Trophoblast cell (in vitro differentiated cells and primary cell): ENCODE results near the gene YARS1.

Experiments used
- DNase-seq, 2 donors: peaks; one replicate each; pipeline ENCODE4 v3.0.0-alpha.2; 2016
- H2AFZ ChIP-seq: 2 replicates; pipeline ENCODE4 v1.6.1; 2013; ENCODE audit warnings: low read length, moderate library complexity, mild to moderate bottlenecking; ENCODE audit not compliant: insufficient read depth, poor library complexity
- H2AK5ac ChIP-seq: 2 replicates; pipeline ENCODE4 v1.6.1; 2013; ENCODE audit warnings: mild to moderate bottlenecking, low read length
- H2BK120ac ChIP-seq: 2 replicates; pipeline ENCODE4 v1.6.1; 2013; ENCODE audit warnings: low read length, mild to moderate bottlenecking, moderate library complexity; ENCODE audit not compliant: insufficient read depth, poor library complexity
- H2BK12ac ChIP-seq: 2 replicates; pipeline ENCODE4 v1.6.1; 2013; ENCODE audit warnings: mild to moderate bottlenecking, low read length, moderate library complexity
- H2BK5ac ChIP-seq: 2 replicates; pipeline ENCODE4 v1.6.1; 2013; ENCODE audit warnings: low read length, low read depth, moderate library complexity, mild to moderate bottlenecking; ENCODE audit not compliant: poor library complexity
- H3K14ac ChIP-seq: 2 replicates; pipeline ENCODE4 v1.6.1; 2013; ENCODE audit warnings: mild to moderate bottlenecking, low read length
- H3K18ac ChIP-seq: 2 replicates; pipeline ENCODE4 v1.6.1; 2013; ENCODE audit warnings: mild to moderate bottlenecking, low read length
- H3K23ac ChIP-seq: 2 replicates; pipeline ENCODE4 v1.6.1; 2013; ENCODE audit warnings: low read length
- H3K27ac ChIP-seq: 2 replicates; pipeline ENCODE4 v1.5.1; 2013; ENCODE audit warnings: low read depth, mild to moderate bottlenecking, inconsistent platforms, low read length, moderate library complexity
- H3K27me3 ChIP-seq: 2 replicates; pipeline ENCODE4 v1.6.1; 2013; ENCODE audit warnings: inconsistent platforms, mild to moderate bottlenecking, low read length, moderate library complexity; ENCODE audit not compliant: insufficient read depth
- H3K36me3 ChIP-seq, 2 experiments: 1 replicate in 1 of 2; 2 replicates in 1 of 2; pipeline ENCODE4 v1.6.1; 2013; ENCODE audit warnings: low read length in 2 of 2, mild to moderate bottlenecking in 2 of 2, moderate library complexity in 1 of 2; ENCODE audit not compliant: insufficient read depth in 2 of 2, control insufficient read depth in 1 of 2
- H3K4ac ChIP-seq: 2 replicates; pipeline ENCODE4 v1.6.1; 2013; ENCODE audit warnings: low read depth, mild to moderate bottlenecking, low read length, moderate library complexity
- H3K4me1 ChIP-seq, 2 experiments: 1 replicate in 1 of 2; 2 replicates in 1 of 2; pipeline ENCODE4 v1.6.1; 2013; ENCODE audit warnings: low read length in 2 of 2, mild to moderate bottlenecking in 2 of 2, moderate library complexity in 1 of 2; ENCODE audit not compliant: insufficient read depth in 2 of 2, control insufficient read depth in 1 of 2
- H3K4me2 ChIP-seq: 2 replicates; pipeline ENCODE4 v1.6.1; 2013; ENCODE audit warnings: inconsistent platforms, mild to moderate bottlenecking, low read length, moderate library complexity
- H3K4me3 ChIP-seq: 2 replicates; pipeline ENCODE4 v1.5.1; 2013; ENCODE audit warnings: mild to moderate bottlenecking, low read depth, low read length, inconsistent platforms
- H3K79me1 ChIP-seq: one replicate; pipeline ENCODE4 v1.6.1; 2013; ENCODE audit warnings: low read length
- H3K79me2 ChIP-seq: 2 replicates; pipeline ENCODE4 v1.6.1; 2013; ENCODE audit warnings: low read length, mild to moderate bottlenecking; ENCODE audit not compliant: control insufficient read depth, insufficient read depth, poor library complexity
- H3K9ac ChIP-seq: 2 replicates; pipeline ENCODE4 v1.6.1; 2013; ENCODE audit warnings: mild to moderate bottlenecking, low read length
- H3K9me3 ChIP-seq: 2 replicates; pipeline ENCODE4 v1.6.1; 2013; ENCODE audit warnings: low read depth, mild to moderate bottlenecking, control low read depth, inconsistent platforms, low read length; ENCODE audit not compliant: insufficient read depth
- H4K12ac ChIP-seq: 2 replicates; pipeline ENCODE4 v1.6.1; 2013; ENCODE audit warnings: low read depth, mild to moderate bottlenecking, low read length, moderate library complexity
- H4K8ac ChIP-seq: 2 replicates; pipeline ENCODE4 v1.6.1; 2013; ENCODE audit warnings: low read depth, mild to moderate bottlenecking, low read length, moderate library complexity
- H4K91ac ChIP-seq: one replicate; pipeline ENCODE4 v1.6.1; 2013; ENCODE audit warnings: low read depth, mild to moderate bottlenecking, low read length, moderate library complexity
- WGBS: extraction: QIAGEN DNeasy Blood & Tissue Kit; methylation state at CpG from one replicate; pipeline ENCODE4 v1.1.7; 2013; ENCODE audit warnings: missing lambda C conversion rate; ENCODE audit not compliant: insufficient read length, insufficient coverage; ENCODE audit errors: extremely low coverage; 5-methylcytosine and 5-hydroxymethylcytosine counted together

The YARS1 gene

GRCh38 chr1:32728413-32729077 lies 88.6 kb downstream of the YARS1 start:
- Histone ChIP-seq H3K36me3 (no peaks in the 10 kb centered on the region), H2BK5ac (no peak overlapping the region), H3K9ac (no peak overlapping the region), H3K4me1 (peaks cover 12 to 13% of the 10 kb centered on the region in 2 experiments), H3K4me3 (no peak overlapping the region), H3K79me2 (no peaks in the 10 kb centered on the region), H4K91ac (no peak overlapping the region), H3K4ac (no peak overlapping the region), H3K79me1 (peaks cover 11% of the 10 kb centered on the region), H2AFZ (no peak overlapping the region), H3K9me3 (no peaks in the 10 kb centered on the region), H4K8ac (no peak overlapping the region), H2AK5ac (no peak overlapping the region), H3K4me2 (no peak overlapping the region), H2BK120ac (no peak overlapping the region), H3K18ac (no peak overlapping the region), H4K12ac (no peak overlapping the region), H3K27ac (no peak overlapping the region), H3K14ac (no peak overlapping the region), H2BK12ac (no peak overlapping the region), H3K27me3 (no peaks in the 10 kb centered on the region), H3K23ac (no peak overlapping the region)
- no peak for DNase-seq
- WGBS = no CpG with 5 or more reads among the region's 7 CpGs

GRCh38 chr1:32727876-32728275 lies 89.3 kb downstream of the YARS1 start:
- Histone ChIP-seq H2AK5ac (no peak overlapping the region), H3K18ac (no peak overlapping the region), H4K8ac (no peak overlapping the region), H3K23ac (no peak overlapping the region), H3K9me3 (no peaks in the 10 kb centered on the region), H3K4me2 (no peak overlapping the region), H2BK120ac (no peak overlapping the region), H2BK12ac (no peak overlapping the region), H3K27ac (no peak overlapping the region), H2AFZ (no peak overlapping the region), H4K91ac (no peak overlapping the region), H4K12ac (no peak overlapping the region), H3K14ac (no peak overlapping the region), H3K4me1 (peaks cover 12 to 13% of the 10 kb centered on the region in 2 experiments), H2BK5ac (no peak overlapping the region), H3K79me2 (no peaks in the 10 kb centered on the region), H3K4me3 (no peak overlapping the region), H3K27me3 (no peaks in the 10 kb centered on the region), H3K4ac (no peak overlapping the region), H3K79me1 (peaks cover 11% of the 10 kb centered on the region), H3K36me3 (no peaks in the 10 kb centered on the region), H3K9ac (no peak overlapping the region)
- no CpG with 5 or more reads among the region's 1 CpG for WGBS
- peak; percentile 61 to 64 for DNase-seq

GRCh38 chr1:32725615-32725982 lies 91.6 kb downstream of the YARS1 start:
- Histone ChIP-seq H3K27me3 (no peaks in the 10 kb centered on the region), H2BK5ac (no peak overlapping the region), H3K18ac (peak overlapping the region; percentile 4), H3K79me2 (no peaks in the 10 kb centered on the region), H3K27ac (no peak overlapping the region), H3K4ac (no peak overlapping the region), H4K8ac (peak overlapping the region; percentile 8), H2BK120ac (peak overlapping the region; percentile 12), H3K9ac (no peak overlapping the region), H3K4me1 (peaks cover 12 to 13% of the 10 kb centered on the region in 2 experiments), H3K4me2 (no peak overlapping the region), H3K9me3 (no peaks in the 10 kb centered on the region), H3K14ac (peak overlapping the region; percentile 15), H3K23ac (no peak overlapping the region), H3K79me1 (peaks cover 11% of the 10 kb centered on the region), H3K4me3 (no peak overlapping the region), H2BK12ac (peak overlapping the region; percentile 16), H2AK5ac (peak overlapping the region; percentile 8), H2AFZ (no peak overlapping the region), H3K36me3 (no peaks in the 10 kb centered on the region), H4K91ac (peak overlapping the region; percentile 52), H4K12ac (no peak overlapping the region)
- DNase-seq = no peak
- no CpG with 5 or more reads among the region's 3 CpGs for WGBS
